Gastroesophageal sphincter (tissue), 3 donors: ENCODE measurements around the gene ELMO1.

Experiments
- POLR2AphosphoS5 ChIP-seq: sonication (generic); formaldehyde crosslinking; IDR thresholded peaks from one replicate; pipeline ENCODE4 v1.6.1; 2017; ENCODE audit warnings: antibody characterized with exemption
- TF ChIP-seq, protein P1 (sequence below), 4 experiments: fragments of 200-600 bp in 2 of 4; fragments of 450-650 bp in 2 of 4; sonication (generic) in 1 of 4; IDR thresholded peaks; one replicate each; pipeline ENCODE4 v1.5.1; 2017 to 2019; ENCODE audit warnings: antibody characterized with exemption in 4 of 4, mild to moderate bottlenecking in 2 of 4, moderate library complexity in 2 of 4

DNA sequence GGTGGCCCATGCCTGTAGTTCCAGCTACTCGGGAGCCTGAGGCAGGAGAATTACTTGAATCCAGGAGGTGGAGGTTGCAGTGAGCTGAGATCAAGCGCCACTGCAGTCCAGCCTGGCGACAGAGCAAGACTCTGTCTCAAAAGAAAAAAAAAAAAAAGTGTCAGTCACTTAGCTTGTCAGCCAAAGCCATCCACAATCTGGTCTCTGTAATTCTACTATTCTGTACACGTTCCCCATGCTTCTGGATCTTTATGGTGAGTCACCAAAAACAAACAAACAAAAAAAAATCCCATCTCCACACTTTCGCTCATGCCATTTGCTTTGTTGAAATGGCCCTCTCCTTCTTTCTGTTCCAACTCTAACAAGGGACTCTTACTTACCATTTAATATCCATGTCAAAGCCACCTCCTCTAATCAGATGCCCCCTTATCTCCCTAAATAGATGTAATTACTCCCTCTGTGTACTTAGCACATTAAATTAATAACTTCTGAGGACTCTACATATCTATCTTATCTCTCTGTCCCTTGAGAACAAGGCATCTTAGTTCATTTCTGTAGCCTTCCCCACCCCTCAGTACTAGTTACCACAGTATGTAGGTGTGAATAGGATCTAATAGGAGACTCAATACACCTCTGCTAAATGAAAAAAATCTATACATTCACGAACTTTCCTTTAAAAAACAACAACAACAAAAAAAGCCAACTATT lies 128.4 kb downstream of the ELMO1 start:
- no peak for TF ChIP-seq POLR2AphosphoS5
- TF ChIP-seq, protein P1, sequence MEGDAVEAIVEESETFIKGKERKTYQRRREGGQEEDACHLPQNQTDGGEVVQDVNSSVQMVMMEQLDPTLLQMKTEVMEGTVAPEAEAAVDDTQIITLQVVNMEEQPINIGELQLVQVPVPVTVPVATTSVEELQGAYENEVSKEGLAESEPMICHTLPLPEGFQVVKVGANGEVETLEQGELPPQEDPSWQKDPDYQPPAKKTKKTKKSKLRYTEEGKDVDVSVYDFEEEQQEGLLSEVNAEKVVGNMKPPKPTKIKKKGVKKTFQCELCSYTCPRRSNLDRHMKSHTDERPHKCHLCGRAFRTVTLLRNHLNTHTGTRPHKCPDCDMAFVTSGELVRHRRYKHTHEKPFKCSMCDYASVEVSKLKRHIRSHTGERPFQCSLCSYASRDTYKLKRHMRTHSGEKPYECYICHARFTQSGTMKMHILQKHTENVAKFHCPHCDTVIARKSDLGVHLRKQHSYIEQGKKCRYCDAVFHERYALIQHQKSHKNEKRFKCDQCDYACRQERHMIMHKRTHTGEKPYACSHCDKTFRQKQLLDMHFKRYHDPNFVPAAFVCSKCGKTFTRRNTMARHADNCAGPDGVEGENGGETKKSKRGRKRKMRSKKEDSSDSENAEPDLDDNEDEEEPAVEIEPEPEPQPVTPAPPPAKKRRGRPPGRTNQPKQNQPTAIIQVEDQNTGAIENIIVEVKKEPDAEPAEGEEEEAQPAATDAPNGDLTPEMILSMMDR (IDR thresholded peaks at IDR 0.05) = no peak
